Stomach (tissue), 9 donors: Measurements from ENCODE around the gene CNBD2. TPM values are rescaled to one million over a fixed set of nuclear protein-coding genes. Genes with fewer than 3 reads are reported as not detected.
A peak's percentile ranks its signal among the peaks of the same experiment; 100 is the strongest.
"Not testable (repeated sequence)": the region's sequence is repeated elsewhere in the genome, so short reads cannot be mapped to it uniquely, and the experiment has no call there.

Source experiments
- DNase-seq, 2 donors: peaks; one replicate each; pipeline versions ENCODE4 v3.0.0 to v3.0.0-alpha.2; 2013 to 2019
- H3K27ac ChIP-seq, 5 donors: fragments of 200-600 bp in 4 of 5; sonication (generic) in 4 of 5; one replicate each; pipeline ENCODE4 v1.5.1; 2013 to 2019; ENCODE audit warnings: mild to moderate bottlenecking in 1 of 5, moderate library complexity in 1 of 5
- H3K27me3 ChIP-seq, 3 donors: fragments of 200-600 bp; sonication (generic); one replicate each; pipeline ENCODE4 v1.5.1; 2017 to 2019; ENCODE audit warnings: mixed run types in 1 of 3
- H3K36me3 ChIP-seq, 4 donors: fragments of 200-600 bp; sonication (generic); 1 replicate in 3 of 4; 2 replicates in 1 of 4; pipeline ENCODE4 v1.5.1; 2016 to 2019
- H3K4me1 ChIP-seq, 4 donors: fragments of 200-600 bp; sonication (generic); one replicate each; pipeline ENCODE4 v1.5.1; 2016 to 2019
- H3K4me3 ChIP-seq, 4 donors: fragments of 200-600 bp; sonication (generic) in 3 of 4; one replicate each; pipeline ENCODE4 v1.5.1; 2016 to 2019; ENCODE audit warnings: mild to moderate bottlenecking in 1 of 4
- H3K9me3 ChIP-seq, 4 donors: fragments of 200-600 bp; sonication (generic); one replicate each; pipeline ENCODE4 v1.5.1; 2016 to 2019
- CTCF ChIP-seq, 7 experiments: fragments of 450-650 bp in 4 of 7; fragments of 200-600 bp in 3 of 7; sonication (generic) in 3 of 7; IDR thresholded peaks; one replicate each; pipeline ENCODE4 v1.5.1; 2016 to 2019; ENCODE audit warnings: antibody characterized with exemption in 7 of 7, control low read depth in 2 of 7, mild to moderate bottlenecking in 1 of 7
- EP300 ChIP-seq: sonication (generic); formaldehyde crosslinking; IDR thresholded peaks from one replicate; pipeline ENCODE4 v1.6.1; 2017; ENCODE audit warnings: antibody characterized with exemption
- POLR2A ChIP-seq, 4 donors: fragments of 450-650 bp; IDR thresholded peaks; one replicate each; pipeline ENCODE4 v1.6.1; 2016; ENCODE audit warnings: antibody characterized with exemption in 4 of 4, control low read depth in 2 of 4, mild to moderate bottlenecking in 1 of 4, moderate library complexity in 1 of 4
- POLR2AphosphoS5 ChIP-seq, 3 donors: sonication (generic); formaldehyde crosslinking; IDR thresholded peaks; one replicate each; pipeline ENCODE4 v1.6.1; 2016; ENCODE audit warnings: antibody characterized with exemption in 3 of 3
- WGBS, 5 donors: extraction: QIAGEN DNeasy Blood & Tissue Kit in 3 of 5; methylation state at CpG; one replicate each; pipeline versions ENCODE4 v1.1.5 to v1.1.7; 2013 to 2018; 5-methylcytosine and 5-hydroxymethylcytosine counted together
- intact Hi-C: fragments of 100-400 bp; cut with DNase I; formaldehyde crosslinking; loops from one replicate; pipeline ENCODE4 v1.15.1; 2023; ENCODE audit warnings: low total_unique reads
- polyA plus RNA-seq, 3 donors: library from polyadenylated mRNA; stranded (reverse); fragments of 200-250 nt; gene quantifications; one replicate each; pipeline ENCODE4 v1.2.3, GENCODE V29; 2013
- total RNA-seq, 5 donors: library from RNA; depleted of rRNA; stranded (reverse); fragments of >200 nt; gene quantifications; one replicate each; pipeline versions ENCODE4 v1.1.0 to v1.2.3, GENCODE V29; 2014 to 2016
- donor health status: healthy with polysubstance abuse.
- donor health status: Bipolar disorder and iron deficiency.
- donor health status: healthy.

Gene CNBD2
- total and polyA plus RNA-seq, 8 donors = 1.8 to 66.0 (median 8.8) TPM; not detected in 1

- peak; percentile 42 to 66 for DNase-seq
- H3K4me1 ChIP-seq = peaks cover 0 to 6% (median 0%) of the 10 kb centered on the region in 4 donors
- 22 to 35% (median 25%) methylated on average over 3 of the region's 3 CpGs for WGBS, 5 donors
- intact Hi-C loops = loop anchor here (5.0 kb wide), 1 partner anchor 206 kb away; no protein-coding TSS in a partner anchor
- H3K4me3 ChIP-seq = no peak overlapping the region
- no peaks in the 10 kb centered on the region for H3K36me3 ChIP-seq
- H3K27ac ChIP-seq = no peak overlapping the region
- peak in 5 of 7 experiments; percentile 13 to 38 (median 28) for TF ChIP-seq CTCF (IDR thresholded peaks at IDR 0.05)
- no peak for TF ChIP-seq POLR2AphosphoS5 (IDR thresholded peaks at IDR 0.05)
- no peaks in the 10 kb centered on the region for H3K27me3 ChIP-seq
- no peaks in the 10 kb centered on the region for H3K9me3 ChIP-seq
Measured at GRCh38 chr20:35991142-35991771, 22.9 kb downstream of the CNBD2 start.

- Histone ChIP-seq H3K27me3 (no peaks in the 10 kb centered on the region), H3K4me3 (no peak overlapping the region), H3K9me3 (no peaks in the 10 kb centered on the region), H3K27ac (no peak overlapping the region), H3K36me3 (no peaks in the 10 kb centered on the region), H3K4me1 (peaks cover 0 to 6% (median 0%) of the 10 kb centered on the region in 4 donors)
- 1 to 2% (median 1%) methylated on average over 6 of the region's 6 CpGs for WGBS, 5 donors
- peak; percentile 45 to 86 for DNase-seq
- no peak for TF ChIP-seq POLR2AphosphoS5 (IDR thresholded peaks at IDR 0.05)
- TF ChIP-seq EP300 = no peak
- peak in 5 of 7 experiments; percentile 48 to 80 (median 79) for TF ChIP-seq CTCF (IDR thresholded peaks at IDR 0.05)
- intact Hi-C loops = loop anchor here (5.0 kb wide), 1 partner anchor 204 kb away; no protein-coding TSS in a partner anchor
Measured at GRCh38 chr20:35992713-35993335, 24.4 kb downstream of the CNBD2 start.

GRCh38 chr20:35994994-35995453, 26.6 kb downstream of the CNBD2 start:
- 2 to 8% (median 3%) methylated on average over 6 of the region's 6 CpGs for WGBS, 5 donors

GRCh38 chr20:35996492-35996891, 28.1 kb downstream of the CNBD2 start:
- H3K4me1 ChIP-seq, H3K27ac ChIP-seq, H3K4me3 ChIP-seq, intact Hi-C loops, H3K27me3 ChIP-seq, H3K9me3 ChIP-seq, H3K36me3 ChIP-seq, DNase-seq: not testable (repeated sequence)
- 89 to 95% (median 94%) methylated on average over 8 of the region's 8 CpGs for WGBS, 5 donors

More at GRCh38 chr20:35994994-35995453, 26.6 kb downstream of the CNBD2 start:
- TF ChIP-seq EP300 = no peak
- no peak for TF ChIP-seq POLR2A (IDR thresholded peaks at IDR 0.05)
- peak in 1 of 3 donors; percentile 63 for TF ChIP-seq POLR2AphosphoS5 (IDR thresholded peaks at IDR 0.05)
- TF ChIP-seq CTCF (IDR thresholded peaks at IDR 0.05) = peak in 5 of 7 experiments; percentile 81 to 92 (median 85)
- Histone ChIP-seq H3K4me1 (peaks cover 0 to 6% (median 0%) of the 10 kb centered on the region in 4 donors), H3K27me3 (no peaks in the 10 kb centered on the region), H3K36me3 (no peaks in the 10 kb centered on the region), H3K9me3 (peaks cover 0 to 5% (median 0%) of the 10 kb centered on the region in 4 donors), H3K4me3 (no peak overlapping the region), H3K27ac (no peak overlapping the region)
- intact Hi-C loops = loop anchor here (2.0 to 5.0 kb wide), 2 partner anchors 146 to 202 kb away; no protein-coding TSS in a partner anchor
- DNase-seq = peak; percentile 90 to 94

GRCh38 chr20:36001331-36001730, 32.9 kb downstream of the CNBD2 start:
- 73 to 97% (median 96%) methylated on average over 3 to 23 of the region's 34 CpGs for WGBS, 5 donors
- H3K9me3 ChIP-seq = peaks cover 0 to 18% (median 2%) of the 10 kb centered on the region in 4 donors
- H3K4me1 ChIP-seq, H3K27ac ChIP-seq, DNase-seq, H3K4me3 ChIP-seq, intact Hi-C loops, H3K36me3 ChIP-seq, H3K27me3 ChIP-seq: not testable (repeated sequence)
